Activated CD8-positive, alpha-beta T cell treated with anti-CD3 and anti-CD28 coated beads for 36 hours (primary cell): Measurements from ENCODE around the gene OTOP2. TPM values are rescaled to one million over a fixed set of nuclear protein-coding genes. Genes with fewer than 3 reads are reported as not detected.

Experiments
- ATAC-seq: fragments of 200-7000 bp; cut with Tn5 transposase; one replicate; pipeline ENCODE4 v1.10.0; 2021; ENCODE audit warnings: mild to moderate bottlenecking, moderate library complexity
- CTCF ChIA-PET: fragments of 350-600 bp; sonication (Branson Sonifier 250); formaldehyde crosslinking; loops from one replicate; lab custom pipeline; 2021; ENCODE audit warnings: antibody characterized with exemption; lab: Charles Lee
- POLR2A ChIA-PET: fragments of 350-600 bp; sonication (Branson Sonifier 250); formaldehyde crosslinking; loops from one replicate; lab custom pipeline; 2021; ENCODE audit warnings: antibody characterized with exemption; lab: Charles Lee
- DNase-seq: peaks from one replicate; pipeline ENCODE4 v3.0.0-alpha.2; 2020
- H3K27ac Mint-ChIP-seq: one replicate; pipeline ENCODE4 v1.8.0; 2021; ENCODE audit warnings: mild to moderate bottlenecking, mixed read lengths
- H3K27me3 Mint-ChIP-seq: one replicate; pipeline ENCODE4 v1.8.0; 2021; ENCODE audit warnings: mixed read lengths
- H3K36me3 Mint-ChIP-seq: one replicate; pipeline ENCODE4 v1.8.0; 2021; ENCODE audit warnings: low read depth, mixed read lengths
- H3K4me1 Mint-ChIP-seq: one replicate; pipeline ENCODE4 v1.8.0; 2021; ENCODE audit warnings: low read depth, mixed read lengths
- H3K4me3 Mint-ChIP-seq: one replicate; pipeline ENCODE4 v1.8.0; 2021; ENCODE audit warnings: mild to moderate bottlenecking, moderate library complexity, mixed read lengths
- H3K9me3 Mint-ChIP-seq: one replicate; pipeline ENCODE4 v1.8.0; 2021; ENCODE audit warnings: mixed read lengths
- CTCF ChIP-seq: fragments of 200-600 bp; IDR thresholded peaks from one replicate; pipeline ENCODE4 v1.8.0; 2022; ENCODE audit warnings: antibody characterized with exemption, mild to moderate bottlenecking
- intact Hi-C: fragments of 100-400 bp; cut with micrococcal nuclease; formaldehyde crosslinking; loops from one replicate; pipeline ENCODE4 v1.10.0; 2022
- total RNA-seq, 2 experiments: library from RNA; stranded (reverse); gene quantifications; one replicate each; pipeline ENCODE4 v1.2.3, GENCODE V29; 2021

Gene OTOP2
- total RNA-seq, 2 experiments from 2014 or later: not detected

GRCh38 chr17:74945543-74945942 lies 21.5 kb downstream of the OTOP2 start:
- no peaks in the 10 kb centered on the region for H3K9me3 Mint-ChIP-seq
- H3K4me1 Mint-ChIP-seq: no peaks in the 10 kb centered on the region
- no peak overlapping the region for H3K4me3 Mint-ChIP-seq
- ChIA-PET CTCF (interaction anchor here (0.8 to 2.7 kb wide), 4 partner anchors 12 to 70 kb away, joined by 3 to 14 read pairs (median 6); no protein-coding TSS in a partner anchor), POLR2A (interaction anchor here (1.0 kb wide), 1 partner anchor 67 kb away, joined by 4 read pairs; the partner anchor contains the start of gene MRPL58)
- no peak for TF ChIP-seq CTCF
- no peak for DNase-seq
- intact Hi-C loops: no loop called here
- no peaks in the 10 kb centered on the region for H3K36me3 Mint-ChIP-seq
- peaks cover 4% of the 10 kb centered on the region for H3K27me3 Mint-ChIP-seq
- no peak overlapping the region for H3K27ac Mint-ChIP-seq
- ATAC-seq: no peak

GRCh38 chr17:74946641-74947040 lies 22.6 kb downstream of the OTOP2 start:
- H3K4me1 Mint-ChIP-seq: no peaks in the 10 kb centered on the region
- ATAC-seq (no peak), DNase-seq (no peak)
- H3K4me3 Mint-ChIP-seq: no peak overlapping the region
- H3K36me3 Mint-ChIP-seq: no peaks in the 10 kb centered on the region
- no peak overlapping the region for H3K27ac Mint-ChIP-seq
- CTCF ChIA-PET: interaction anchor here (0.9 to 2.7 kb wide), 3 partner anchors 11 to 16 kb away, joined by 3 to 14 read pairs (median 9); no protein-coding TSS in a partner anchor
- POLR2A ChIA-PET: interaction anchor here (1.0 kb wide), 1 partner anchor 66 kb away, joined by 4 read pairs; the partner anchor contains the start of gene MRPL58
- H3K27me3 Mint-ChIP-seq: no peaks in the 10 kb centered on the region
- intact Hi-C loops: no loop called here
- no peak for TF ChIP-seq CTCF
- no peaks in the 10 kb centered on the region for H3K9me3 Mint-ChIP-seq

GRCh38 chr17:74947041-74947754 lies 23.1 kb downstream of the OTOP2 start:
- Mint-ChIP-seq H3K27me3 (no peaks in the 10 kb centered on the region), H3K4me1 (no peaks in the 10 kb centered on the region), H3K9me3 (no peaks in the 10 kb centered on the region), H3K36me3 (no peaks in the 10 kb centered on the region), H3K4me3 (no peak overlapping the region), H3K27ac (no peak overlapping the region)
- POLR2A ChIA-PET: interaction anchor here (0.6 kb wide), 1 partner anchor 11 kb away, joined by 3 read pairs; no protein-coding TSS in a partner anchor
- ATAC-seq (no peak), DNase-seq (no peak)
- CTCF ChIA-PET: interaction anchor here (0.9 to 2.7 kb wide), 3 partner anchors 10 to 16 kb away, joined by 3 to 14 read pairs (median 9); no protein-coding TSS in a partner anchor
- no peak for TF ChIP-seq CTCF
- intact Hi-C loops: no loop called here

- Mint-ChIP-seq H3K4me3 (no peak overlapping the region), H3K36me3 (no peaks in the 10 kb centered on the region), H3K27ac (no peak overlapping the region), H3K27me3 (no peaks in the 10 kb centered on the region), H3K9me3 (no peaks in the 10 kb centered on the region), H3K4me1 (no peaks in the 10 kb centered on the region)
- ChIA-PET POLR2A (no interaction called here), CTCF (interaction anchor here (2.4 kb wide), 2 partner anchors 9 to 12 kb away, joined by 10 to 13 read pairs; no protein-coding TSS in a partner anchor)
- TF ChIP-seq CTCF: no peak
- DNase-seq (no peak), ATAC-seq (no peak)
- intact Hi-C loops: no loop called here
Observed at GRCh38 chr17:74949455-74950115, 25.5 kb downstream of the OTOP2 start.
